ENCODE data around the gene ATP2C2. TPM values are rescaled to one million over a fixed set of nuclear protein-coding genes. Genes with fewer than 3 reads are reported as not detected.

ATP2C2 gene
- polyA plus RNA-seq, 1 of the 3 experiments (the other 2 are of a cell fraction): 0.33 TPM

DNA sequence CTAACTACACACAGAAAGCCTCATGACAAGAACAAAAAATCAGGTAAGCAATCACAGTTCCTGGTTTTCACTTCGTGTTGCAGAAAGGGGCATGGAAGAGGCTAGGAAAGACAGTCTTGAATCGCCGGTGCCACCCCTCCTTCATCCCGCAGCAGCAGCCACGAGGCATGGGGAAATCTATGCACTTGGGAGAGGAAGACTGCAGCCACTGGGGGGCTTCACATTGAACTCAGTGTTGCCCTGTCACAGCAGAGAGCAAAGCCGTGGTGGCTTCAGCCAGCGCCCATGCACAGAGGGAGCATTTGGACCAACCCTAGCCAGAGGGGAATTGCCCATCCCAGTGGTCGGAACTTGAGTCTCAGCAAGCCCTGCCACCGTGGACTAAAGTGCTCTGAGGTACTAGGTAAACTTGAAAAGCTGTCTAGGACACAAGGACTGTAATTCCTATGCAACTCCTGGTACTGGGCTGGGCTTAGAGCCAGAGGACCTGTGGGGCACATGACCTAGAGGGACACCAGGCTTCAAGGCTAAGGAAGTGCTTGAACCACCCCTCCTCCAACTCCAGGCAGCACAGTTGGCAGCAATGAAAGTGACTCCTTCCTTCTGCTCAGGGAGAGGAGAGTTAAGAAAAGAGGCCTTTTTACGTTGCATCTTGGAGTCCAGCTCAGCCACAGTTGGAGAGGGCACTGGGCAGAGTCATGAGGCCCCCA, 35.2 kb upstream of the ATP2C2 start (continued):
- TF ChIP-seq, protein P1, sequence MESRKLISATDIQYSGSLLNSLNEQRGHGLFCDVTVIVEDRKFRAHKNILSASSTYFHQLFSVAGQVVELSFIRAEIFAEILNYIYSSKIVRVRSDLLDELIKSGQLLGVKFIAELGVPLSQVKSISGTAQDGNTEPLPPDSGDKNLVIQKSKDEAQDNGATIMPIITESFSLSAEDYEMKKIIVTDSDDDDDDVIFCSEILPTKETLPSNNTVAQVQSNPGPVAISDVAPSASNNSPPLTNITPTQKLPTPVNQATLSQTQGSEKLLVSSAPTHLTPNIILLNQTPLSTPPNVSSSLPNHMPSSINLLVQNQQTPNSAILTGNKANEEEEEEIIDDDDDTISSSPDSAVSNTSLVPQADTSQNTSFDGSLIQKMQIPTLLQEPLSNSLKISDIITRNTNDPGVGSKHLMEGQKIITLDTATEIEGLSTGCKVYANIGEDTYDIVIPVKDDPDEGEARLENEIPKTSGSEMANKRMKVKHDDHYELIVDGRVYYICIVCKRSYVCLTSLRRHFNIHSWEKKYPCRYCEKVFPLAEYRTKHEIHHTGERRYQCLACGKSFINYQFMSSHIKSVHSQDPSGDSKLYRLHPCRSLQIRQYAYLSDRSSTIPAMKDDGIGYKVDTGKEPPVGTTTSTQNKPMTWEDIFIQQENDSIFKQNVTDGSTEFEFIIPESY (IDR thresholded peaks at IDR 0.05; ENCODE audit: borderline replicate concordance, low read depth): no peak

DNA sequence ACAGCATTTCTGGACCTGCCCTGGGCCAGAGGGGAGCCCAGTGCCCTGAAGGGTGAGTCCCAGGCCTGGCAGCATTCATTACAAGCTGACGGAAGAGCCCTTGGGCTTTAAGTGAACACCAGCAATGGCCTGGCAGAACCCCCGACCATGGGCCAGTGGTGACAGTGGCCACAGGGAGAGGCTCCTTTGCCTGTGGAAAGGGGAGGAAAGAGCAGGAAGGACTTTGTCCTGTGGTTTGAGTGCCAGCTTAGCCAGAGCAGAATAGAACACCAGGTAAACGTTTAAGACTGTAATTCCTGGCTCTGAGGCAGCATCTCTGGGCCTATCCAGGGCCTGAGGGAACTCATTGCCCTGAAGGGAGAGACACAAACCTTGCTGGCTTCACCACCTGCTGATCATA, 34.3 kb upstream of the ATP2C2 start:
- 15% methylated on average over 2 of the region's 3 CpGs for WGBS (ENCODE audit: low lambda C conversion rate)
- no peaks in the 10 kb centered on the region for H3K9me2 ChIP-seq
- CTCF ChIA-PET: interaction anchor here (0.6 to 0.7 kb wide), 2 partner anchors 26 to 57 kb away, joined by 3 to 4 read pairs; no protein-coding TSS in a partner anchor

DNA sequence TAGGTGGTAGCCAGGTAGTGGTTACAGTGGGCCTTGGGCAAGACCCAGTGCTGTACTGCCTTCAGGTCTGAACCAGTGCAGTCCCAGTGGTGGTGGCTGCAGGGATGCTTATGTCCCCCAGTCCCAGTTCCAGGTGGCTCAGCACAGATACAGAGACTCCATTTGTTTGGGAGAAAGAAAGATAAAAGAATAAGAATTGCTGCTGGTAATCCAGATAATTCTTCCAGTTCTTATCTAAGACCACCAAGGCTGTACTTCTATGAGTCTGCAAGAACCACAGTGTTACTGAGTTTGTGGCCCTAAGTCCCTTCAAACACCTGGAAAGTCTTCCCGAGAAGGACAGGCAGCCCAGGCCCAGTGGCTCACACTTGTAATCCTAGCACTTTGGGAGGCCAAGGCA, 33.9 kb upstream of the ATP2C2 start:
- Histone ChIP-seq H3K36me3 (replicated peaks in 1 of 2; ENCODE audit: control insufficient read depth in 1 of 2, insufficient read depth in 2 of 2, low read length in 1 of 2) (no peaks in the 10 kb centered on the region), H3K79me2 (ENCODE audit: insufficient read depth) (no peaks in the 10 kb centered on the region), H3K4me2 (no peak overlapping the region), H3K9ac (no peak overlapping the region), H3K27me3 (ENCODE audit: insufficient read depth) (peaks cover 19% of the 10 kb centered on the region), H2AFZ (ENCODE audit: low read depth) (no peak overlapping the region), H3K4me1 (ENCODE audit: control insufficient read depth in 1 of 2, insufficient read depth in 2 of 2, low read depth in 1 of 2, low read length in 1 of 2) (no peaks in the 10 kb centered on the region), H3K9me3 (0 out of 2 replicates have a peak, but pooled peaks cover 4% of the 10 kb centered on the region), H3K27ac (ENCODE audit: low read depth in 2 of 2, low read length in 1 of 2) (no peak overlapping the region), H3K4me3 (ENCODE audit: low read depth in 2 of 2, low read length in 1 of 2) (no peak overlapping the region), H3F3A (replicated peaks; ENCODE audit: insufficient read depth) (no peaks in the 10 kb centered on the region), H4K20me1 (ENCODE audit: insufficient read depth) (no peaks in the 10 kb centered on the region), H3K9me2 (no peaks in the 10 kb centered on the region)
- POLR2A ChIA-PET: no interaction called here
- TF ChIP-seq YY1 (IDR thresholded peaks at IDR 0.05; ENCODE audit: low read depth): no peak
- TF ChIP-seq, protein P2, sequence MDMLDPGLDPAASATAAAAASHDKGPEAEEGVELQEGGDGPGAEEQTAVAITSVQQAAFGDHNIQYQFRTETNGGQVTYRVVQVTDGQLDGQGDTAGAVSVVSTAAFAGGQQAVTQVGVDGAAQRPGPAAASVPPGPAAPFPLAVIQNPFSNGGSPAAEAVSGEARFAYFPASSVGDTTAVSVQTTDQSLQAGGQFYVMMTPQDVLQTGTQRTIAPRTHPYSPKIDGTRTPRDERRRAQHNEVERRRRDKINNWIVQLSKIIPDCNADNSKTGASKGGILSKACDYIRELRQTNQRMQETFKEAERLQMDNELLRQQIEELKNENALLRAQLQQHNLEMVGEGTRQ (IDR thresholded peaks at IDR 0.05; ENCODE audit: borderline replicate concordance, low read depth, low read length): no peak
- no peak for TF ChIP-seq CHD2 (IDR thresholded peaks at IDR 0.05; ENCODE audit: low read length, partially characterized antibody)
- TF ChIP-seq EZH2phosphoT487 (IDR thresholded peaks at IDR 0.05; ENCODE audit: borderline replicate concordance, low read depth): no peak
- no peak for TF ChIP-seq RCOR1 (IDR thresholded peaks at IDR 0.05; ENCODE audit: low read length)
- TF ChIP-seq MXI1 (IDR thresholded peaks at IDR 0.05; ENCODE audit: low read depth, low read length): no peak
- no peak for TF ChIP-seq EP300 (IDR thresholded peaks at IDR 0.05; ENCODE audit: borderline replicate concordance in 1 of 2, low read depth in 1 of 2, low read length in 1 of 2)
- TF ChIP-seq, protein P3, sequence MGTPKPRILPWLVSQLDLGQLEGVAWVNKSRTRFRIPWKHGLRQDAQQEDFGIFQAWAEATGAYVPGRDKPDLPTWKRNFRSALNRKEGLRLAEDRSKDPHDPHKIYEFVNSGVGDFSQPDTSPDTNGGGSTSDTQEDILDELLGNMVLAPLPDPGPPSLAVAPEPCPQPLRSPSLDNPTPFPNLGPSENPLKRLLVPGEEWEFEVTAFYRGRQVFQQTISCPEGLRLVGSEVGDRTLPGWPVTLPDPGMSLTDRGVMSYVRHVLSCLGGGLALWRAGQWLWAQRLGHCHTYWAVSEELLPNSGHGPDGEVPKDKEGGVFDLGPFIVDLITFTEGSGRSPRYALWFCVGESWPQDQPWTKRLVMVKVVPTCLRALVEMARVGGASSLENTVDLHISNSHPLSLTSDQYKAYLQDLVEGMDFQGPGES (IDR thresholded peaks at IDR 0.05; ENCODE audit: low read depth, low read length): no peak
- TF ChIP-seq RFX5 (IDR thresholded peaks at IDR 0.05; ENCODE audit: low read length): no peak
- no peak for TF ChIP-seq GATA2 (CRISPR knock-in tag; IDR thresholded peaks at IDR 0.05)
- no peak for TF ChIP-seq TAF1 (IDR thresholded peaks at IDR 0.05; ENCODE audit: borderline replicate concordance, low read depth, low read length)
- no peak for TF ChIP-seq FOXM1 (IDR thresholded peaks at IDR 0.05; ENCODE audit: low read depth)
- no peak for TF ChIP-seq JUND (IDR thresholded peaks at IDR 0.05)
- TF ChIP-seq, protein P4, sequence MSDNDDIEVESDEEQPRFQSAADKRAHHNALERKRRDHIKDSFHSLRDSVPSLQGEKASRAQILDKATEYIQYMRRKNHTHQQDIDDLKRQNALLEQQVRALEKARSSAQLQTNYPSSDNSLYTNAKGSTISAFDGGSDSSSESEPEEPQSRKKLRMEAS (IDR thresholded peaks at IDR 0.05; ENCODE audit: low read depth): no peak
- no peak for TF ChIP-seq RXRA (IDR thresholded peaks at IDR 0.05; ENCODE audit: borderline replicate concordance, low read depth)
- TF ChIP-seq TEAD4 (IDR thresholded peaks at IDR 0.05; ENCODE audit: borderline replicate concordance, insufficient read depth): no peak
- no peak for DNase-seq
- CTCF ChIA-PET: no interaction called here
- 22% methylated on average over 1 of the region's 1 CpG for WGBS (ENCODE audit: low lambda C conversion rate)

More for the DNA sequence above, 34.3 kb upstream of the ATP2C2 start:
- DNase-seq: no peak
- no peaks in the 10 kb centered on the region for H3K36me3 ChIP-seq (replicated peaks in 1 of 2; ENCODE audit: control insufficient read depth in 1 of 2, insufficient read depth in 2 of 2, low read length in 1 of 2)
- H3K4me2 ChIP-seq: no peak overlapping the region
- no peak overlapping the region for H3K27ac ChIP-seq (ENCODE audit: low read depth in 2 of 2, low read length in 1 of 2)
- H2AFZ ChIP-seq (ENCODE audit: low read depth): no peak overlapping the region
- no peaks in the 10 kb centered on the region for H3K79me2 ChIP-seq (ENCODE audit: insufficient read depth)
- H3K9me3 ChIP-seq: 0 out of 2 replicates have a peak, but pooled peaks cover 4% of the 10 kb centered on the region
- no peaks in the 10 kb centered on the region for H4K20me1 ChIP-seq (ENCODE audit: insufficient read depth)
- H3K9ac ChIP-seq: no peak overlapping the region
- peaks cover 15% of the 10 kb centered on the region; the same call in 1 of the 2 replicates for H3K27me3 ChIP-seq (ENCODE audit: insufficient read depth)
- TF ChIP-seq SIN3A (IDR thresholded peaks at IDR 0.05; ENCODE audit: borderline replicate concordance, low read depth, low read length): no peak
- no peaks in the 10 kb centered on the region for H3K4me1 ChIP-seq (ENCODE audit: control insufficient read depth in 1 of 2, insufficient read depth in 2 of 2, low read depth in 1 of 2, low read length in 1 of 2)
- POLR2A ChIA-PET: no interaction called here
- H3F3A ChIP-seq (replicated peaks; ENCODE audit: insufficient read depth): no peaks in the 10 kb centered on the region
- H3K4me3 ChIP-seq (ENCODE audit: low read depth in 2 of 2, low read length in 1 of 2): no peak overlapping the region

Measured in SK-N-SH (cell line).